NCI-H446 treated with DMSO at 0.1 percent for 48 hours (cell line): ENCODE results near the gene ADGRB3.

Experiments
- DNase-seq: peaks from one replicate; lab custom pipeline; 2025; lab: John Stamatoyannopoulos, UW

ADGRB3 gene

DNA sequence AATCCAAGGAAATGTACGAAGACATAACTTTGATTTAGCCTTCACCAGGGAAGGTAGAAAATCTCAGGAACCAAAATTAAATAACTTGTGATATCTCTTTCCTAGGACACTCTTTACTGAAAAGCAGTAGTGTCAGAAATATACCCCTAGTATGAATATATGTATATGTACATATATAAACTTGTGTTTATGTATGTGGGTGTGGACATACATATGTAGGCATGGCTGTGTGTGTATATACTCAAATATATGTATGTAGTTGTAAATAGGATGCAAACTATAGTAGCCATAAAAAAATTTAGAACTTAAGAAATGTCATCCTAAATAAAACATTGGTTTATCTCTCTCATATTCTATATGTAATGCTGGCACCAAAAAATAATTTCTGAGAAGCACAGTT lies 500.8 kb downstream of the ADGRB3 start:
- no peak for DNase-seq

DNA sequence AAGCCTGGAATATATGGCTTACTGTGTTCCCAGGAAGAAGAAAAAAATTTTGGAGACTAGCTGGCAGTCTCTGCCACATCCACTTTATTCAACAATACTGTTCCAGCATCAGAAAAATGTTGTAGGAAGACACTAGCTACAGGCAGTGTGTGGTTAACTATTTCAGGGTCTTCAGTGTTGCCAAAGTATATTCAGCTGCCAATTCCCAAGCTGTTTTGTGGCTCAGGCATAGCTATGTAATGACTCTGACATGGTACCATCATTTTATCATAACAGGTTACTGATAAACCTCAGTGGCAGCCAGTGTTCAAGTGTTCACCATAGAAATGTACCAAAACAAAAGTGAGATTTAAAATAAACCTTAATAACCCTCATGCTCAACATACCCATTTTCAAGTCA lies 503.1 kb downstream of the ADGRB3 start:
- peak; percentile 29 for DNase-seq

DNA sequence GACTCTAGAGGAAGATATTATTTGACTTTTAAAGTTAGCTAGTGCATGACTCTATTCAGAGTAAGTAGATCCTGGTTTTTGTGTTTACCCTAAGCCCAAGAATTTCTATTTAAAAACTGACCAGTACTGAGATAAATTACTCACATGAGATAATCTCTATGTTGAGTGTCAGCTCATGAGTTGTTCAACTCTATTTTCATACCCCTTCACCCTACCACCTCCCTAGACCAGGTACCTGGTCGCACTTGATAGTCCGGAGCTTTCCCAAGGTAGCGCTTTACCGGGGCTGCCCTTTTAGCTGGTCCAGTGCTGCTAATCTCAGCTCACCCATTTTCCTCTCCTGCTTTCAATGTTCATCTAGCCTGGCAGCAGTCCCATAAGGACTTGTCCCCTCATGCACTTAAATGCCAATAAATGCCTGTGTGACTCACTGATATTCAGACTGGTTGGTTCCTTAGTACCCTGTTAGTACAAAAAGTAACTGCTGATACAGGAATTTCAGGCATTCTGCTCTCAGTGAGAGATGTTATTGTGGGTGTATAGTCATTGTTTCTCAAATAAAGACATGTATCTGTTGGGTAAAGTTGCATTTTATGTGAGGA lies 503.9 kb downstream of the ADGRB3 start:
- no peak for DNase-seq

DNA sequence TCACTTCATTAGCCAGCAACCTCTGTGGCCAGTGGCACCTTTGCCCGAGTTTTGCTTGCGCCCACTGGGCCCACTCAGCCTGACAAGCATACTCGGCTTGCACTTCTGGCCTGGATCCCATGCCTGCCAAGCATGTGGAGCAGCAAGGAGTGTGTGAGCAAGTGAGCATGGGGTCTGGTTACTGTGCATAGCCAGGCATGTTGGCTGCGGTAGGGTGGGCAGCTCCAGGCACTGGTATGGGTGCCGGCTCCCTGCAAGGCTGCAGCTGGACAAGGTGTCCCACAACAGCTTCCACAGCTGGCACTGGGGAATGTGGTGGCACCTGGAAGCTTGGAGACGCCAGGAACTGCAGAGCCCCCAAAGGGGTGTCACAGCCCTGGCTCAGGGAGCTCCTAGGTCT lies 510.0 kb downstream of the ADGRB3 start:
- DNase-seq, result no peak

DNA sequence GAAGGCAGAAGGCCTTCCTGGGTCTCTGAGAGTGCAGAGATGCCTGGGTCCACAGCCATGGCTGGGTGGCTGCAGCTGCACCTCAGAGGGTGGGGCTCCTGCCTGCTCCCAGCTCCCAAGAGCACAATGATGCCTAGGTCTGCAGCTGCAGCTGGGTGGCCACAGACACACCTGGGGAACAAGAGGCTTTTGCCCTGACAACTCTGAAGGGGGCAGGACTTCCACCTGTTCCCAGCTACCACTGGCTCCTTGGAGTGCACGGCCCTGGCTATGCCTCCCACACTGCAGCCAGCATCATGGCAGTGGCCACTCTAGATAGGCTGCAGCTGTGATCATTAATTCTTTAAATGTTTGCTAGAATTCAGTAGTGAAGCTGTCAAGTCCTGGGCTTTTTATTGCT lies 511.3 kb downstream of the ADGRB3 start:
- DNase-seq, result no peak

DNA sequence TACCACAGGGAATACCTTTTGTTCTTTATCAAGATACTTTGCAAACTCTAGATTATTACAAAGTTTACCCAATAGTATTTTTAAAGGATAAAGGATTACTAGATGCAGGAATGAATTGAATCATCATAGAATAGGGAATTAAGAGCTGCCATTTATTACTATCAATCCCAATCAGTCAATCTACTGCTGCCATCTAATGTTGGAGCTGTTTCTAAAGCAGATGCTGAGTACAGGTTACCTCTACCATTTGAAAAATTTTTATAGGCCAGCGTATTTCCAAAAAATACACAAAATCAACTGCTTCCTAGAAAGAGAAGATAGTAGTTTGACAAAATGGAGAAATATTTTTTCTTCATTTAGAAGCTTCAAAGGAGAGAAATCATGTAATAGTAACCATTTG lies 520.4 kb downstream of the ADGRB3 start:
- no peak for DNase-seq

DNA sequence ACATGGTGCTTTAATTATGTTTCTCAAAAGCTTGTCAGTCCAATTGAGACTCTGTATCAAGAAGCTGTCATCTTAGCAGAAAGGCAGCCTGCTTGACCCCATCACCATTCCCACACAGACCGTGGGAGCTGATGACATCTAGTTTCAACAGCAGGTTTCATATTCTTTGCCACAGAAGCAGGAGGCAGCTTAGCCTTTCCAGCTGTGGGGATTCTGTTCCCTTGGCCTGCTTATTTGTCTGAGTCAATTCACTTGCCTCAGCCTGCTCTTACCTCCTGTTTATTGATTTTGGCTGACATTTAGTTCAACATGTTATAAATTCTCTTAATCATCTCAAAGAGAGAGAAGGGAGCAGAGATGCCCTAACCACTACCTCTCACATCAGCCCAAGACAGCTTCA lies 527.7 kb downstream of the ADGRB3 start:
- DNase-seq, result peak; percentile 34

DNA sequence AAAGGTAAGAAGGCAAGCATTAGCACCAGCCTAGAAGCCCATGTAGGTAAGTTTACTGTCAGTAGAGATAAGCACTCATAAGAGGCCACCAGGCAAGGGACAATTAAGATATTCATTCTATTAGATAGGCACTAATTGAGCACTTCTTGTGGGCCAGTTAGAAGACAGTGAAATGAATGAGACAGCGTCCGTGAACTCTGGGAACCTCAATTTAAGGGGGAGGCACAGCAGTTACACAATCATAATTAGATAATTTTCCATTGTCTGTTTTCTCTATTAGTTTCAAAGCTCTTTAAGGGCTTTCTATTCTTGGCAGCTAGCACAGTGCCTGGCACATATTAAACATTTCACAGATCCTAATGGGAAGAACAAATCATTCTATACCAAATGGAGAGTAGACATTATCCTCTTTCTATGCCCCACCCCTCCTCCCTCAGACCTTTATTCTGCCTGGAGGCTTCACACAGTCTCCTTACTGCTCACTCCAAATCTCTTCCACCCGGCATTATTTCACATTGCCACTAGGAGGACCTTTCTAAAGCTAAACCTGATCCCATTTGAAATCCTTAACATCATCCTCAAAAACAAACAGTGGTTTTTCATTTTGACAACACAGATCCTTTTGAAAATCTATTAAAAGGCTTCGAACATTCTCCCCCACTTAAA lies 529.6 kb downstream of the ADGRB3 start:
- DNase-seq, result peak; percentile 19

DNA sequence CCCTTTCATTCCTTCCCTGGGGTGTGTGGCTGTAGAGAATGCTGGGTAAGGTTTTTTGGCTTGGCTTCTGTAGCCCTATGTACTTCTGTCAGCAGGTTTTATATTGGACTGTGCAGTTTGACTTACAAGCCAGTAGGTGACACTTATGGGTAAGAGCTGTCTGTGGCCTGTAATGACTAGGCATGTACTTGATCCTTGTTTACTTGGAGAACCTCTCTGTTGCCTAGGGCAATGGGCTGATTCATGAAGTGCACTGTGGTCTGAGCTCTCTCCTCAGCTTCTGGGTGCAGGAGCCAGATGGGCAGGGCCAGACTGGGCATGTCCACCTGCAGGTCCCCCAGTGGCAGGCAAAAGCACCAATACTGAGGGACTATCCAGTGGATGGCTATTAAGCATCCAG lies 544.6 kb downstream of the ADGRB3 start:
- DNase-seq, result peak; percentile 8

DNA sequence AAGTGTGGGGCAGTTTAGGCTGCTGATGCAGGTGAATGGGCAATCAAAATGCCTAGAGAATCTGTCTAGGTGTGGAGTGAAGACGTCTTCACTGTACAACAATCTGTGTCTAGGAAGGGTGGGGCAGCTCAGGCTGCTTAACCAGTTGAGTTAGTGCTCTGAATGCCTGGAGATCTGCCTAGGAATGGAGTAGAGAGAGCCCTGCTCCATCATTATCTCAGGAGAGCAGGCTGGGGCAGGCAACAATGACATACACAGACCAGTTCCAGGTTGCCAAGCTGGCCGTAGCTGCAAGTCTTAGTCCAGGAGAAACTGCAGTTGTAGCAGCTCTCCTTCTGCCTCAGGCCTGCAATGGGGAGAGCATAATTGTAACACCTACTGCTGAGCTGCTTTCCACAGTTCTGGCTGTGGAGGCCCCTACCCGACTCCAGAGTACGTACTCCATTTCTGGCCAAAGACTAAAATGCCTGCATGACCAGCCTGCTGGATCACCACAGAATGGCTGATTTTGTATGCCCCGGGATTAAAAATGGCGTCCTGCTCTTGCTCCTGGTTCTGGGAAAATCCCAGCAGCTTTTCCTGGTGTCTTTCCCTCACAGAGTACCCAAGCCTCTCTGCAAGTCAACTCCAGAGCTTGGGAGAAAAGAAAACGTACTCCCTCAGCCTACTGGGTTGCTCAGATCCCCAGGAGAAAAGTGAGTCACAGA lies 545.4 kb downstream of the ADGRB3 start:
- no peak for DNase-seq

DNA sequence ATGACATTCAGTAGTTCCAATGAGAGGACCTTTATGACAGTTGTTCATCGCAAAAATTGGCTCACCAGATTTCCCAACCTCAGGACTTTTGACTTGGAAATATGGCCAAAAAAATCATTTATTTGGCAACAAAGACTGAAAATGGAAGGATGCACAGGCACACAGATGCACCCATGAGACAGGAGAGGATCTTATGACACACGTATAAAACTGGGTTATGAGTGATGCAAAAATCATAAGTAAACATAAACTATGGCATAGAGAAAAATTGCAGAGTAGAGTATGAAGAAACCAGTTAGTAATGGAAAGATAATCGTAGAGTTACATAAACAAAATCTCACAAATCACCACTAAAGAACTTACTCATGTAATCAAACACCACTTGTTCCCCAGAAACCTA lies 546.9 kb downstream of the ADGRB3 start:
- DNase-seq, result peak; percentile 2

DNA sequence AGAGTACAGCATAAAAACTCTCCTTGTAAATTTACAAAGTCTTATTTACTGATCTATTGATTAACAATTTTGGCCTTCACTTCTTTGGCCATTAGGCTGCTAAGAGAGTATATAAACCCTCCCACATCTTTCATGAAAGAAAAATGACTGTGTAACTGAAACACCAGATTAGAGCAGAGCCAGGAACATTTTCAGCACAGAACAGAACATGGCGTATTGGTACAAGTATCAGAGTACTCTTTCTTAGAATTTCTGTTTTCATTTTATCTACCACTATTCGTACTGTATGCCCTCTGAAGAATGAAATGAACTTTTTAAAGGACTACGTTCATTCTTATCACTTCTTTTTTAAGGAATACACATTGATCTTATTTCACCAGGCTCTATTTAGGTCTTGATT lies 550.2 kb downstream of the ADGRB3 start:
- DNase-seq, result no peak

DNA sequence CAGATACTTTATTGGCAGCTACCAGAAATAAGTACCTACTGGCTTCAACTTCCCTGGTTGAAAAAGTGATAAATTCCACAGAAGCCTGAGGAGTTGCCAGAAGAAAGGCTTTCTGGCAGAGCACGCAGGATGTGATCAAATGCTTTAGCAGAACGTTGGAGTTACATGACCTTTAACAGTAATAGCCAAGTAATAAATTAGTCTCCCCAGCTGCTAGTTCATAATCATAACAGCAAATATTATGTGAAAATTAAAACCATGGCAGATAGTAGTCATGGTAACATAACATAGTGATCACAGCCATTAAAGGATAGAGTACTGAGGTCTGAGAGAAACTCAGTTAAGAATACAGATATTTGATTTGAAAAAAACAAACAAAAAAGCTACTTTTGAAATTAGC lies 567.7 kb downstream of the ADGRB3 start:
- peak; percentile 64 for DNase-seq

DNA sequence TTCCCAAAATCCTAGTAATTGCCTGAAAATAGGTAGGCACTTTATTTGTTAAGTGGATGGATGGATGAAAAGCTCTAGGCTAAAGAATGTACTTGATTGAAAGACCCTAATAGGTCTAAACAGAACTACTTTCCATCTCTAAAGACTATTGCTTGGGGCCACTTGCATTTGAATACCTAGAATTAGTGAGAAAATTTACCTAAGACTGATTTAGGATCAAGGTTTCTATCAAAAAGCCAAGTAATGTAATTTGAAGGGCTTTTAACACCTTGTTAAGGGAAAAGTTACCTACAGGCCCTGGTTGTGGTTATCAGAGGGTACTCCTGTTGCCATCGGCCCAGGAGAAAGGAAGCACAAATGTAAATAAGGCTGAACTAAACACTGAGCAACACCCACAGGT lies 581.0 kb downstream of the ADGRB3 start:
- no peak for DNase-seq

DNA sequence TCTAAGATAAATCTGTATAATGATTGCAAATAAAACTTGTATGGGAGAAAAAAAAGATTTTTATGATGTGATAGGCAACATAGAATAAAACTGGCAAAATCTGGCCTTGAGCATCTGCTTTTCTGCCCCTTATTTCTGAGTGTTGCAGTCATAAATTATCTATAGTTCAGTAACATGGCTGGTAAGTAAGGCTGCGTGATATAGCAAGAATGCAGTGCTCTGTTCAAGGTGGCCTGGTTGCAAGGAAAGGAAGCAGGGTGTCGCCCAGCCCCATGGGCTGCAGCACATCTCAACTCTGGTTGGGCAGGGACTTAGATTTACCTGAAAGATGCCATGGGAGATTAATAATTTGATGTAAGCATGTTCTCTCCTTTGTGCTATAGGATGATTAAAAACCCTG lies 582.3 kb downstream of the ADGRB3 start:
- DNase-seq, result no peak

DNA sequence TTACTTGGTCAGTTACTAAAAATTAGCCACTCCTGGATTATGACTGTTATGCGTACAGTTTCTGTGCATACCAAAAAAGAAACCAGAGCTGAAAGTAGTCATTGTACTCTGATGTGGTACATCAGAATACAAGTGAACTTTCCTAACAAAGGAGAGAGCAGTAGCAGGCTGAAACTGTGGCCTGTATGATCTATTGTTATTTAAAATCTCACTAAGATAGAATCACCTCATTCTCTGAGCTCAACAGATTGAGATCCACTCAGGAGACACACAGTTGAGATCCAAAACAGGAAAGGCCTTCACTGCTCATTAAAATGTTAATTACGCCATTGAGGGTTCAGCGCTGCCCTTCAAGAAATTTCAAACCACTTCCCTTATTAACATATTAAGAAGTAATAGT lies 585.3 kb downstream of the ADGRB3 start:
- no peak for DNase-seq

DNA sequence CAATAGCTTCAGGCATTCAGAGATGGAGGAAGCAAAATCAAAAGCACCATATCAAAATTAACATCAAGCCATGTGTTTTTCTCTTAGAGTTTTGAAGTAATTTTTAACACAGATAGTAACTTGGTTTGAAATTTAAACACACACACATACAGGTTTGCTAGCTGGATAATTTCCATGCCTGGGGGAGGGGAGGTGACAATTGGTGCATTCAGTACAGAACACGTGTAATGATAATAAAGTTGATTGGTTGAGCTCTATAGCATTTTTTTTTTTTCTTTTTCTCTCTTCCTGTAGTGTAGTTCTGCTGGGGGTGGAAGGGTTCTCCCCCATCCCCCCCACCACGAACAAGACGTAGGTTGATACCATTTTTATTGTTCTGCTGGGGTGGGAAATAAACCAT lies 596.9 kb downstream of the ADGRB3 start:
- no peak for DNase-seq

DNA sequence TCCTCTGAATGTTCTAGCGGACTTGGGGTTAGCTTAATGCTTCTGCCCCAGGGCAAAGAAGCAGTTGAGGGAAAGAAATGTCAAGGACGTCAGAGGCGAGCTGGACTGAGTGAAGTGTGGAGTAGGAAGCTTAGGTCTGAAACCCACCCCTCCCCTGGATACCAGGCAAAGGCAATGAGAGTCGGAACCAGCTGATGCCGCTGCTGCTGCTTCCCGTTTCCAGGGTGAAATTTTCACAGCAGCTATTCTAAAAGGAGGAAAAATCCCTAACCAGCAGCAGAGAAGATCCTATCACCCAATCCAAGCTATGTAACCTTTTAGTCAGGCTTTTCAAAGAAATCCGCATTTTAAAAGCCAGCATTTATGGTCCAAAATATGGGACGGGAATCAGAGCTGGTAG lies 597.4 kb downstream of the ADGRB3 start:
- no peak for DNase-seq

DNA sequence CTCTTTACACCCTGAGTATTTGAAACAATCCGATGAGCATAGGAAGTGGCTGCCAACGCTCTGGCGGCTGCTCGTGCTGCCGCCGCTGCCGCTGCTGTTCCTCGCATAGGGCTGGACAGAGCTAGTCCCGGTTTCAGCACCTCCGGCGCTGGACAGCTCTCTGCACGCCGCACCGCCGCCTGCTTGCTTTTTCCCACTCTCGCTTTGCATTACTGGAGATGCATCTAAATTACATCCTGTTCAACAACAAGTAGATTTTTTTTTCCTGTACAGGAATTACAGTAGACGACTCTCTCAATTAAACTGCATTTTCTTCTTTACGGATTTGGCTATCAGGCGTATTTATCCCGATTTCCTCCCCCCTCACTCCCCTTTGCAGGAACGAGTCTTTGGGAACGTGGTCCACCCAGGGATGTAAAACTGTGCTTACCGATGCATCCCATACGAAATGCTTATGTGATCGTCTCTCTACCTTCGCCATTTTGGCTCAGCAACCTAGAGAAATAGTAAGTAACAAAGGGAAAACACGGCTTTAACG lies 597.9 kb downstream of the ADGRB3 start:
- DNase-seq, result no peak

DNA sequence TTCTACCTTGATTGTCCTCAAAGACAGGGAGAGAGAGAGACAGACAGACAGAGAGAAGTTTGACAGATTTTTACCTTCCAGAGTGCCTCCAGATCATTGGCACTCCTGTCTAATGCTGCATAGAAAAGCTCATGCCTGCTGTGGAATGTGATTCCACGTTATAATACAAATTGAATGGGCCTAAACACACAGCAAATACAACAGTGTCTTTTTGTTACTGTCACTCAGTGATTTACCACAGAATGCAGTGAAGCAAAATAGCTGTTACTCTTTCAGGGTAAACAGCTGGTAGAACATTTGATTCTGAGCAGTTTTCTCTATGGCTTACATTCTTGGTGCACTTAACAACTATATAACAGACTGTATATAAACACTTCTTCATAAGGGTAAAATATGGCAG lies 603.0 kb downstream of the ADGRB3 start:
- DNase-seq, result no peak

DNA sequence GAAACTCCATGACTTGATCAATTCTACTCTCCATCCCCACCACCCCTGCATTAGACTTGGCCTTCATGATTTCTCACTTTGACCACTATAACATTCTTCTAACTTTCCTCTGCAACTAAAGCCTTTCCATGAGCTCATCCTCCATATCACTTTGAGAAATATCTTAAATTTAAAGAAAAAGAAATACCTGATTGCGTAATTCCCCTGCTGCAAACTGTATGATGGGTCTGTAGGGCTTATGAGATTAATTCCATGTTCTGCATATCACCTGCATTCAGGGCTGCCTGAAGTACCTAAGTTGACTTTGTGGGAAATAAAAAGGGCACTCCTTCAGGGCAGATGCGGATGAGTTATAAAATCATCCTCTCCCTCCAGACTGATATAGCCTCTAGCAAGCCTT lies 611.9 kb downstream of the ADGRB3 start:
- DNase-seq, result no peak

DNA sequence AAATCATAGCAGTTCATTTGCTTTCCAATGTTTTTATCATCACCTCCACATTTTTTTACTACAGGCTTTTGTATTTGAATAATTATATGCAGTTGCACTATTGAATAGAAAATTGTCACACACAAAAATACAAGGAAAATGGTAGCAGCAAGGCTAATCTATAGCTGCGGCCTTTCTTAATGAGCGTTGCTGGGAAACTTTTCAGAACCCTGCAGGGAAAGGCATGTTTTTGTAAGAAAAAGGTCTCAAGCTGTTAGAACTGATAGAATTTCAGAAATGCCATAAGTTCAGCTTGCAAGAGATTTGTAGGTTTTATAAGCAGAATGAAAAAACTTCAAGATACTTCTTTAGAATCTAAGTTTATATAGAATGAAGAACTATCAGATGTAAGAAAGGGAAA lies 625.9 kb downstream of the ADGRB3 start:
- DNase-seq, result no peak

DNA sequence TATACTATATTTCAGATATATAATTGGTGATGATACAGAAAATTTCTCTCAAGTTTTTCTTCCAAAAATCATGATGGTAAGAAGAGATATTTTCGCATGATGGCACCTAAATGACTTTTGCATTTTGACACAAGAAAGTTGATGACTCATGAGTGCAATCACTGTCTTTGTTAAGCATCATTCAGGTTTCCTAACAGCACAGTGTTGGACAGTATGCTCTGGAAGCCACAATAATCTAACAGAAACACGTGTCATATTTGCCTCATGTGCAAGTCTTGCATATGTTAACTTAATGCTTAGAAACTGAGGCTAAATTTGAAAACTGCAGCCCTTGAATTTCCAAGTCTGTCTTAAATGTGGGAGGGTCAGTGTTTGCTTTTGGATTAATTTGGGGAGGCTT lies 628.2 kb downstream of the ADGRB3 start:
- no peak for DNase-seq
